GM12878 (cell line): ENCODE results near the gene PSMG3. TPM values are rescaled to one million over a fixed set of nuclear protein-coding genes. Genes with fewer than 3 reads are reported as not detected.

Experiments
- ATAC-seq: fragments of 200-7000 bp; cut with Tn5 transposase; 3 replicates; pipeline ENCODE4 v1.9.1; 2020; ENCODE audit warnings: mild to moderate bottlenecking, moderate library complexity
- BruUV-seq: library from RNA; stranded (reverse); fragments of 400-500 nt; replicated peaks from 2 replicates; lab custom pipeline; 2021; lab: Mats Ljungman, UMichigan
- CTCF ChIA-PET: fragments of 300-600 bp; sonication (Branson Sonifier 250); formaldehyde crosslinking; extraction: SDS; loops from one replicate; lab custom pipeline; 2021; ENCODE audit warnings: inconsistent platforms; lab: Yijun Ruan, JAX
- POLR2A ChIA-PET: fragments of 350-600 bp; formaldehyde crosslinking; extraction: SDS; loops from one replicate; lab custom pipeline; 2021; ENCODE audit warnings: inconsistent platforms; lab: Charles Lee
- RAD21 ChIA-PET: fragments of 300-600 bp; sonication (Branson Sonifier 250); formaldehyde crosslinking; loops from one replicate; lab custom pipeline; 2023; ENCODE audit warnings: antibody characterized with exemption; ENCODE audit not compliant: unreplicated experiment; lab: Charles Lee
- SMC1A ChIA-PET: fragments of 300-600 bp; sonication (Branson Sonifier 250); formaldehyde crosslinking; loops from one replicate; lab custom pipeline; 2023; ENCODE audit not compliant: unreplicated experiment, uncharacterized antibody; lab: Charles Lee
- DNase-seq: peaks from one replicate; pipeline ENCODE4 v3.0.0-alpha.2; 2011; ENCODE audit warnings: low read depth, low spot score
- FAIRE-seq: peaks from 3 replicates; lab custom pipeline; 2011; peaks lifted over from hg19 to GRCh38; lab: Jason Lieb, UNC
- H2AFZ ChIP-seq: 2 replicates; pipeline ENCODE4 v1.6.0; 2011; ENCODE audit warnings: low read depth, low read length, control low read depth; ENCODE audit not compliant: control insufficient read depth
- H3K27ac ChIP-seq: 2 replicates; pipeline ENCODE4 v1.5.1; 2011; ENCODE audit warnings: control low read depth; ENCODE audit not compliant: control insufficient read depth, insufficient read depth
- H3K27me3 ChIP-seq, 2 experiments: replicated peaks in 1 of 2; 2 replicates each; pipeline versions ENCODE4 v1.6.0 to v1.6.1; 2011; ENCODE audit warnings: low read length in 1 of 2; ENCODE audit not compliant: control insufficient read depth in 2 of 2, insufficient read depth in 2 of 2
- H3K36me3 ChIP-seq, 2 experiments: 2 replicates each; pipeline ENCODE4 v1.5.1; 2011; ENCODE audit warnings: low read length in 1 of 2; ENCODE audit not compliant: control insufficient read depth in 2 of 2, insufficient read depth in 2 of 2
- H3K4me1 ChIP-seq: 2 replicates; pipeline ENCODE4 v1.6.1; 2011; ENCODE audit warnings: mild to moderate bottlenecking, low read length, moderate library complexity, mixed read lengths; ENCODE audit not compliant: control insufficient read depth, insufficient read depth
- H3K4me2 ChIP-seq: 2 replicates; pipeline ENCODE4 v1.6.0; 2011; ENCODE audit warnings: control low read depth; ENCODE audit not compliant: control insufficient read depth, insufficient read depth
- H3K4me3 ChIP-seq: fragments of 200-600 bp; sonication (generic); 2 replicates; pipeline ENCODE4 v1.5.1; 2016
- H3K79me2 ChIP-seq: 2 replicates; pipeline ENCODE4 v1.6.0; 2011; ENCODE audit warnings: low read length; ENCODE audit not compliant: control insufficient read depth, insufficient read depth
- H3K9ac ChIP-seq: 2 replicates; pipeline ENCODE4 v1.8.0; 2011; ENCODE audit warnings: low read length, control low read depth, mixed read lengths; ENCODE audit not compliant: control insufficient read depth, insufficient read depth
- H3K9me3 ChIP-seq: replicated peaks from 3 replicates; pipeline ENCODE4 v1.5.1; 2011; ENCODE audit warnings: mild to moderate bottlenecking, low read length; ENCODE audit not compliant: control insufficient read depth, insufficient read depth
- H4K20me1 ChIP-seq: 2 replicates; pipeline ENCODE4 v1.6.0; 2011; ENCODE audit not compliant: control insufficient read depth, insufficient read depth
- ASH2L ChIP-seq: fragments of 300-600, 200-600 bp; sonication (generic); IDR thresholded peaks from 2 replicates; pipeline ENCODE4 v1.6.1; 2017; ENCODE audit warnings: low read depth, mild to moderate bottlenecking, borderline replicate concordance
- CHD2 ChIP-seq: IDR thresholded peaks from 2 replicates; pipeline ENCODE4 v1.6.1; 2011; ENCODE audit warnings: low read depth, low read length, improper control_type of control experiment, borderline replicate concordance
- JUND ChIP-seq: IDR thresholded peaks from 2 replicates; pipeline ENCODE4 v1.6.1; 2012; ENCODE audit warnings: low read depth, mild to moderate bottlenecking, low read length, improper control_type of control experiment, moderate library complexity
- NBN ChIP-seq: fragments of 450-650 bp; IDR thresholded peaks from 2 replicates; pipeline ENCODE4 v1.6.1; 2016
- RB1 ChIP-seq: fragments of 450-650 bp; formaldehyde crosslinking; IDR thresholded peaks from 2 replicates; pipeline ENCODE4 v1.6.1; 2017; ENCODE audit warnings: mild to moderate bottlenecking, borderline replicate concordance
- RCOR1 ChIP-seq: conservative IDR thresholded peaks from 2 replicates; pipeline ENCODE4 v1.6.1; 2012; ENCODE audit warnings: low read depth, low read length, improper control_type of control experiment
- RELA ChIP-seq: fragments of 450-650 bp; IDR thresholded peaks from 2 replicates; pipeline ENCODE4 v1.8.0; 2014; ENCODE audit warnings: borderline replicate concordance; ENCODE audit not compliant: partially characterized antibody
- SREBF1 ChIP-seq: IDR thresholded peaks from 2 replicates; pipeline ENCODE4 v1.6.1; 2012; ENCODE audit warnings: mild to moderate bottlenecking, low read length
- TCF7 ChIP-seq: IDR thresholded peaks from 2 replicates; pipeline ENCODE4 v1.6.1; 2014; ENCODE audit warnings: antibody characterized with exemption, borderline replicate concordance
- ZNF274 ChIP-seq: IDR thresholded peaks from one replicate; pipeline ENCODE4 v1.8.0; 2011; ENCODE audit not compliant: insufficient read length, insufficient read depth
- WGBS: methylation state at CpG from one replicate; pipeline ENCODE4 v1.1.6; 2016; ENCODE audit warnings: low lambda C conversion rate; ENCODE audit not compliant: insufficient replicate concordance, insufficient coverage; ENCODE audit errors: missing lambda C conversion rate; 5-methylcytosine and 5-hydroxymethylcytosine counted together
- in situ Hi-C: fragments of 300-500 bp; cut with MboI; formaldehyde crosslinking; loops from 9 replicates; pipeline ENCODE4 v1.14.3; 2018; ENCODE audit warnings: mixed read lengths
- intact Hi-C: fragments of 100-400 bp; cut with micrococcal nuclease; formaldehyde crosslinking; loops from one replicate; pipeline ENCODE4 v1.14.2; 2022; ENCODE audit not compliant: unreplicated experiment
- polyA plus RNA-seq, 11 experiments: library from polyadenylated mRNA; depleted of rRNA in 4 of 11; unstranded in 6 of 11; stranded (reverse) in 5 of 11; fragments of >200 nt; fragmentation: Nextera tagmentation in 4 of 11; fragmentation: Illumina TruSeq in 1 of 11; extraction: Ambion mirVana in 4 of 11; extraction: Trizol in 1 of 11; gene quantifications; 1 replicate in 1 of 11; 2 replicates in 10 of 11; pipeline versions ENCODE4 v1.2.1 to v1.2.3, GENCODE V29; 2011 to 2016; ENCODE audit warnings: inconsistent platforms in 2 of 11, missing spikeins in 2 of 11, low read depth in 1 of 11
- total RNA-seq, 4 experiments: library from RNA; depleted of rRNA in 3 of 4; stranded (reverse); fragments of >200 nt in 3 of 4; fragmentation: Illumina TruSeq in 1 of 4; extraction: Trizol in 1 of 4; gene quantifications; 2 replicates each; pipeline versions ENCODE4 v1.2.1 to v1.2.3, GENCODE V29; 2013 to 2021
- TF ChIP-seq, protein P1 (sequence below): IDR thresholded peaks from 2 replicates; pipeline ENCODE4 v1.6.1; 2011; ENCODE audit warnings: borderline replicate concordance, low read depth, mild to moderate bottlenecking, moderate library complexity, mixed read lengths, low read length; ENCODE audit not compliant: insufficient read depth; ENCODE audit errors: extremely low read length

Gene PSMG3
- total and polyA plus RNA-seq, 10 of the 15 experiments (the other 5 are each of a cell fraction or from before 2014, with no cell fraction given): 23.9 to 115 (median 60.6) TPM

GRCh38 chr7:1587738-1588137 is 17.9 kb upstream of the PSMG3 start (continued):
- no peak for TF ChIP-seq RB1
- TF ChIP-seq, protein P1, sequence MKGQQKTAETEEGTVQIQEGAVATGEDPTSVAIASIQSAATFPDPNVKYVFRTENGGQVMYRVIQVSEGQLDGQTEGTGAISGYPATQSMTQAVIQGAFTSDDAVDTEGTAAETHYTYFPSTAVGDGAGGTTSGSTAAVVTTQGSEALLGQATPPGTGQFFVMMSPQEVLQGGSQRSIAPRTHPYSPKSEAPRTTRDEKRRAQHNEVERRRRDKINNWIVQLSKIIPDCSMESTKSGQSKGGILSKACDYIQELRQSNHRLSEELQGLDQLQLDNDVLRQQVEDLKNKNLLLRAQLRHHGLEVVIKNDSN: no peak
- no peak for TF ChIP-seq SREBF1
- TF ChIP-seq RCOR1: no peak
- TF ChIP-seq ZNF274: no peak
- TF ChIP-seq RELA: no peak
- TF ChIP-seq ASH2L: no peak
- TF ChIP-seq NBN: no peak
- TF ChIP-seq, all 136 proteins: peak for 0

DNA sequence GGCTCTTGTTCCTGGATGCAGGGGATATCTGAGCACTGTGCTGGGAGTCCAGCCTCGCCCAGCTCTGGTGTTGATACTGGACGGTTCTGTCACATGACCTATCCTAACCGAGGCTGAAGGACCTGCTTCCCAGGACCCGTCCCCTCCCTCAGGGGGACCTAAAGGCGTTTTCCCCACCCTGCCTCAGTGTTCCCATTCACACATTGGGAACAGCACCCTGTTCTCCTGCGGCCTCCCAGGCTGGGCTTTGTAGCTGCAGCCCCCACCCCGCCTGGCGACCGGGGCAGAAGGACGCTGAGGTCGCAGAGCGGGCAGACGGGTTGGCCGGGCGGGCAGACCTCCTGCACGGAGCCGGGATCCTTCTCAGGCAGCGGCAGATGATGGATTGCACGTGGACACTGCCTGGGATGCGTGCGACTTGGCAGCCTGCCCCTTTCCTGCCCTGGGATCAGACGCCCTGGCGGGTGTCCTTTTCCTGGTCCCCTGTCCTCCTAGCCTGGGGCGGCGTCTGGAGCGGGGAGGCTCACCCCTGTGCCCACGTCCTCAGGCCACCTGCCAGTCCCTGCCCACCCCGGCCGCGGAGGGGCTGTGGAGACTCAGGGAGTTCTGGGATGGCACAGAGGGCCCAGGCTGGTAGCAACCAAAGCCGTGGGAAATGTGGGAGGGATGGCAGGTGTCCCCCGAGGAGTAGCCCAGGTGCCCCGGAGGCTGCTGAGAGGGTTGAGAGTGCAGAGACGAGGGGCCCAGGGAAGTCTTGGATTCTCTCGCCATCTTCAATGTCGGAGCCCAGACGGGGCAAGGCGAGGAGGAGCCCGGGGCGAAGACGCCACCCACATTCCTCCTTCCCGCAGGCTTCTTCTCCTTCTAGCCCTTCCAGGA is 17.2 kb upstream of the PSMG3 start:
- in situ Hi-C loops: no loop called here
- ChIA-PET POLR2A (no interaction called here), SMC1A (no interaction called here), CTCF (interaction anchor here (0.6 kb wide), 1 partner anchor 131 kb away, joined by 3 read pairs; no protein-coding TSS in a partner anchor), RAD21 (no interaction called here)
- H4K20me1 ChIP-seq: no peaks in the 10 kb centered on the region
- FAIRE-seq (no peak), DNase-seq (no peak), ATAC-seq (no peak)
- no peak overlapping the region for H3K4me3 ChIP-seq
- peaks cover 2% of the 10 kb centered on the region; the same call in 1 of the 3 replicates for H3K9me3 ChIP-seq
- intact Hi-C loops: no loop called here
- no peaks in the 10 kb centered on the region for H3K36me3 ChIP-seq
- peaks cover 0 to 2% of the 10 kb centered on the region in 2 experiments; a peak in 2 of 4 replicates for H3K27me3 ChIP-seq
- TF ChIP-seq TCF7 (no peak), JUND (no peak), CHD2 (no peak)
- no peak overlapping the region for H3K9ac ChIP-seq
- no TSS peak for BruUV-seq
- H3K27ac ChIP-seq: no peak overlapping the region
- no peak overlapping the region for H2AFZ ChIP-seq
- no peak overlapping the region for H3K4me2 ChIP-seq
- H3K4me1 ChIP-seq: no peaks in the 10 kb centered on the region
- no peaks in the 10 kb centered on the region for H3K79me2 ChIP-seq
- 64% methylated on average over 41 of the region's 42 CpGs for WGBS
